Measurements from ENCODE around the gene EHD1.
A peak's percentile ranks its signal among the peaks of the same experiment; 100 is the strongest.

EHD1 gene

GRCh38 chr11:64921384-64921783 lies 43.0 kb upstream of the EHD1 start:
- H3K4me3 ChIP-seq (ENCODE audit: low read depth, low read length), result no peak overlapping the region
- no peak for TF ChIP-seq CTCF (conservative IDR thresholded peaks at IDR 0.05; ENCODE audit: low read depth, low read length)
- DNase-seq (ENCODE audit: low read depth), result no peak

GRCh38 chr11:64920124-64920523 lies 41.7 kb upstream of the EHD1 start:
- no peak for TF ChIP-seq CTCF (conservative IDR thresholded peaks at IDR 0.05; ENCODE audit: low read depth, low read length)
- no peak overlapping the region for H3K4me3 ChIP-seq (ENCODE audit: low read depth, low read length)
- DNase-seq (ENCODE audit: low read depth), result no peak

GRCh38 chr11:64919627-64920026 lies 41.2 kb upstream of the EHD1 start:
- H3K4me3 ChIP-seq (ENCODE audit: low read depth, low read length), result no peak overlapping the region
- no peak for DNase-seq (ENCODE audit: low read depth)
- no peak for TF ChIP-seq CTCF (conservative IDR thresholded peaks at IDR 0.05; ENCODE audit: low read depth, low read length)

GRCh38 chr11:64918017-64918416 lies 39.6 kb upstream of the EHD1 start:
- DNase-seq (ENCODE audit: low read depth), result peak; percentile 84
- peak overlapping the region; percentile 50 for H3K4me3 ChIP-seq (ENCODE audit: low read depth, low read length)
- peak; percentile 48 for TF ChIP-seq CTCF (conservative IDR thresholded peaks at IDR 0.05; ENCODE audit: low read depth, low read length)

GRCh38 chr11:64917663-64917995 lies 39.2 kb upstream of the EHD1 start:
- DNase-seq (ENCODE audit: low read depth), result no peak
- peak overlapping the region; percentile 50 for H3K4me3 ChIP-seq (ENCODE audit: low read depth, low read length)
- no peak for TF ChIP-seq CTCF (conservative IDR thresholded peaks at IDR 0.05; ENCODE audit: low read depth, low read length)

- peak within 1 kb of the TSS; percentile 76 for H3K4me3 ChIP-seq (ENCODE audit: low read depth, low read length)
- no peak for TF ChIP-seq CTCF (conservative IDR thresholded peaks at IDR 0.05; ENCODE audit: low read depth, low read length)
Measured at GRCh38 chr11:64916775-64917662, 38.6 kb upstream of the EHD1 start, which contains the start of gene ATG2A. Gene ATG2A (minus strand): TSS chr11:64917209. CDS start chr11:64917135, 74 bp downstream.

More at GRCh38 chr11:64916775-64917662, 38.6 kb upstream of the EHD1 start, which contains the start of gene ATG2A:
- peak; percentile 100 for DNase-seq (ENCODE audit: low read depth)

All from choroid plexus epithelial cell (primary cell).